ENCODE data around the gene C2orf76.
"Not testable (repeated sequence)": the region's sequence is repeated elsewhere in the genome, so short reads cannot be mapped to it uniquely, and the experiment has no call there.

C2orf76 gene

GRCh38 chr2:119293254-119293653 is 73.4 kb downstream of the C2orf76 start:
- no peak for DNase-seq

- no peak for DNase-seq
These were observed 74.4 kb downstream of the C2orf76 start for GRCh38 chr2:119292226-119292625.

- DNase-seq = no peak
These were observed 75.0 kb downstream of the C2orf76 start for GRCh38 chr2:119291588-119292167.

GRCh38 chr2:119290859-119291587 is 75.6 kb downstream of the C2orf76 start:
- peak; percentile 84 to 88 for DNase-seq

GRCh38 chr2:119289642-119290041 is 77.0 kb downstream of the C2orf76 start:
- no peak for DNase-seq

- DNase-seq = no peak
These were observed 77.5 kb downstream of the C2orf76 start for GRCh38 chr2:119289093-119289492.

GRCh38 chr2:119288576-119288975 is 78.1 kb downstream of the C2orf76 start:
- no peak for DNase-seq

GRCh38 chr2:119286661-119287060 is 80.0 kb downstream of the C2orf76 start:
- DNase-seq = no peak

GRCh38 chr2:119283873-119284331 is 82.7 kb downstream of the C2orf76 start:
- no peak for DNase-seq

- no peak for DNase-seq
These were observed 83.6 kb downstream of the C2orf76 start for GRCh38 chr2:119282996-119283511.

GRCh38 chr2:119282146-119282995 is 84.3 kb downstream of the C2orf76 start:
- DNase-seq = no peak

- DNase-seq = no peak
These were observed 86.0 kb downstream of the C2orf76 start for GRCh38 chr2:119280680-119281079.

- DNase-seq = no peak
These were observed 87.0 kb downstream of the C2orf76 start for GRCh38 chr2:119279666-119280065.

- no peak for DNase-seq
These were observed 87.7 kb downstream of the C2orf76 start for GRCh38 chr2:119278946-119279345.

- DNase-seq = not testable (repeated sequence)
These were observed 88.2 kb downstream of the C2orf76 start for GRCh38 chr2:119278385-119278784.

- no peak for DNase-seq
These were observed 89.8 kb downstream of the C2orf76 start for GRCh38 chr2:119276864-119277263.

- DNase-seq = no peak
These were observed 99.0 kb downstream of the C2orf76 start for GRCh38 chr2:119267604-119268003.

- DNase-seq = no peak
These were observed 100.5 kb downstream of the C2orf76 start for GRCh38 chr2:119266091-119266589.

- DNase-seq = no peak
These were observed 101.0 kb downstream of the C2orf76 start for GRCh38 chr2:119265693-119266066.

GRCh38 chr2:119264781-119265692 is 101.6 kb downstream of the C2orf76 start:
- peak; percentile 29 to 51 for DNase-seq

- DNase-seq = no peak
These were observed 103.0 kb downstream of the C2orf76 start for GRCh38 chr2:119263656-119264055.

GRCh38 chr2:119263025-119263424 is 103.6 kb downstream of the C2orf76 start:
- DNase-seq = no peak
